Effector memory CD4-positive, alpha-beta T cell (primary cell): ENCODE measurements around the gene CFAP45.

Experiments used
- DNase-seq, 3 donors: peaks; one replicate each; pipeline ENCODE4 v3.0.0-alpha.2; 2020
- H3K27ac ChIP-seq: 2 replicates; pipeline ENCODE4 v1.7.0; 2013; ENCODE audit warnings: mild to moderate bottlenecking, low read length, moderate library complexity; ENCODE audit not compliant: insufficient read depth, poor library complexity, severe bottlenecking
- H3K27me3 ChIP-seq: replicated peaks from 2 replicates; pipeline ENCODE4 v1.7.0; 2013; ENCODE audit warnings: mild to moderate bottlenecking, low read length; ENCODE audit not compliant: insufficient read depth, control insufficient read depth, poor library complexity, severe bottlenecking
- H3K36me3 ChIP-seq: 2 replicates; pipeline ENCODE4 v1.7.0; 2013; ENCODE audit warnings: mild to moderate bottlenecking, low read length, moderate library complexity; ENCODE audit not compliant: control insufficient read depth, insufficient read depth
- H3K4me1 ChIP-seq: 2 replicates; pipeline ENCODE4 v1.7.0; 2013; ENCODE audit warnings: low read length, mild to moderate bottlenecking; ENCODE audit not compliant: control insufficient read depth, insufficient read depth, poor library complexity, severe bottlenecking
- H3K4me3 ChIP-seq: 2 replicates; pipeline ENCODE4 v1.7.0; 2013; ENCODE audit warnings: low read length, low read depth, mild to moderate bottlenecking; ENCODE audit not compliant: insufficient read depth, poor library complexity, severe bottlenecking
- H3K9me3 ChIP-seq: 2 replicates; pipeline ENCODE4 v1.7.0; 2013; ENCODE audit warnings: mild to moderate bottlenecking, low read length, moderate library complexity; ENCODE audit not compliant: control insufficient read depth

CFAP45 gene

GRCh38 chr1:159877695-159878444 lies 22.1 kb downstream of the CFAP45 start:
- H3K4me1 ChIP-seq: peaks cover 8% of the 10 kb centered on the region
- no peak overlapping the region for H3K4me3 ChIP-seq
- DNase-seq: no peak
- H3K27ac ChIP-seq: no peak overlapping the region
- H3K9me3 ChIP-seq: no peaks in the 10 kb centered on the region
- no peaks in the 10 kb centered on the region for H3K36me3 ChIP-seq
- no peaks in the 10 kb centered on the region for H3K27me3 ChIP-seq

DNA sequence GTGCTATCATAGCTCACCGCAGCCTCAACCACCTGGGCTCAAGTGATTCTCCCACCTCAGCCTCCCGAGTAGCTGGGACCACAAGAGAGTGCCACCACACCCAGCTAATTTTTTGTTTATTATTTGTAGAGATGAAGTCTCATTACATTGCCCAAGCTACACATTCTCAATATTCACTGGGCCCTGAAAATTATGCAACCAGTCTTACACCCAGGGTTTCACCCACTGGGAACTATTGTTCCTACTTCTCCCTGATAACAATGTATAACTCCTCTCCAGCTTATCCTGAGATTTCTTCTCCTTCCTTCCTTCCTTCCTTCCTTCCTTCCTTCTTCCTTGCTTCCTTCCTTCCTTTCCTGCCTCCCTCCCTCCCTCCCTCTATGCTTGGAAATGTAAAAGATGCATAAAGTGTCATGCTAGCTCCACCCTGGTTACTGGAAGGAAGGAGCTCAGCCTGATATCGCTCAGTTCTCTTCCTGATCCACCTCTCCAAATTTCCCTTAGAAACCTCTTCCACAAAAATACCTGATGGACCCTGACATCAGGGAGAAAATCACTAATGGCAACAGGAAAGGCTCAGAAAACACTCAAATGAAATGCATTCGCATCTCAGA lies 26.3 kb downstream of the CFAP45 start:
- Histone ChIP-seq H3K27ac (no peak overlapping the region), H3K9me3 (no peaks in the 10 kb centered on the region), H3K4me1 (no peaks in the 10 kb centered on the region), H3K27me3 (no peaks in the 10 kb centered on the region), H3K36me3 (no peaks in the 10 kb centered on the region), H3K4me3 (no peak overlapping the region)
- no peak for DNase-seq

- Histone ChIP-seq H3K4me1 (no peaks in the 10 kb centered on the region), H3K27ac (no peak overlapping the region), H3K4me3 (no peak overlapping the region), H3K36me3 (no peaks in the 10 kb centered on the region), H3K27me3 (no peaks in the 10 kb centered on the region), H3K9me3 (no peaks in the 10 kb centered on the region)
- DNase-seq: no peak
These were observed 27.1 kb downstream of the CFAP45 start for GRCh38 chr1:159872891-159873290.

DNA sequence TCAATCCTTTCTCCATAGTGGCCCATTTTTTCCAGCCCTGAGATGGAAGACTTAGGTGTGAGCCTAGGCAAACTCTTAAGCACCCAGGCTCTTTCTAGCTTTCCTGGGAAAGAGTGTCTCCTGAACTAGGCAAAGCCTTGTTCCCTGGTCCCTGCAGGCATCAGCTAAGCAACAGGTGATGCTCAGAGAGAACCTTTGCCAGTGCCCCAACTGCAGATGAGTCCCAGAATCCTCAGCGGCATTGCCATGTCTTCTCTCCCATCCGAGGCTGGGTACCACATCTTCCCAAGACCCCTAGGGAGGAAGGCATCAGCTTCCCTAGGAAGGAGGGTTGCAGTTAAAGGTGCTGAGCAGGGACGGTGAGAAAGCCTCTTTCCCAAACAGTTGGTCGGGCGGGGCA lies 29.3 kb downstream of the CFAP45 start:
- Histone ChIP-seq H3K27ac (no peak overlapping the region), H3K36me3 (no peaks in the 10 kb centered on the region), H3K4me3 (no peak overlapping the region), H3K4me1 (peaks cover 2% of the 10 kb centered on the region), H3K9me3 (no peaks in the 10 kb centered on the region), H3K27me3 (no peaks in the 10 kb centered on the region)
- no peak for DNase-seq

- no peaks in the 10 kb centered on the region for H3K9me3 ChIP-seq
- H3K4me1 ChIP-seq: peaks cover 2% of the 10 kb centered on the region
- no peak for DNase-seq
- no peaks in the 10 kb centered on the region for H3K27me3 ChIP-seq
- no peak overlapping the region for H3K27ac ChIP-seq
- H3K4me3 ChIP-seq: no peak overlapping the region
- H3K36me3 ChIP-seq: no peaks in the 10 kb centered on the region
These were observed 30.4 kb downstream of the CFAP45 start for GRCh38 chr1:159869607-159870006.

DNA sequence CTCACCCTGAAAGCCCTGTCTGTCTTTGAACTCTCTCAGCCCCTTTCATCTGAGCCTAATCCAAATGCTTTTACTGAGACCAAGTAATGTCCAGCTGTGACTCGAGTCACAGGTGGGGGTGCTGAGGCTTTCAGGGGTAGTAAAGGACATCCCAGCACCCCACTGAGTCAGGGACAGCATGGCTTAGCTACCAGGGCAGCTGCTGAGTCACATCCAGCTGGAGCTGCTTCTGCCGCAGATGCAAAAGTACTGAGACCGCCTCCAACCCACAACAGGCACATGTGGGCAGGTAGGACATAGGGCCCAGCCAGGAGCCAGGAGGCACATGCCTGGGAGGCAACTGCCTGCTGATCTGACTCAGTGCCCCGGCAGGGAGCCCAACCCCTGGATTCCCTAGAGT lies 30.8 kb downstream of the CFAP45 start:
- Histone ChIP-seq H3K4me3 (no peak overlapping the region), H3K36me3 (no peaks in the 10 kb centered on the region), H3K4me1 (peaks cover 2% of the 10 kb centered on the region), H3K27me3 (no peaks in the 10 kb centered on the region), H3K27ac (no peak overlapping the region), H3K9me3 (no peaks in the 10 kb centered on the region)
- DNase-seq: no peak

DNA sequence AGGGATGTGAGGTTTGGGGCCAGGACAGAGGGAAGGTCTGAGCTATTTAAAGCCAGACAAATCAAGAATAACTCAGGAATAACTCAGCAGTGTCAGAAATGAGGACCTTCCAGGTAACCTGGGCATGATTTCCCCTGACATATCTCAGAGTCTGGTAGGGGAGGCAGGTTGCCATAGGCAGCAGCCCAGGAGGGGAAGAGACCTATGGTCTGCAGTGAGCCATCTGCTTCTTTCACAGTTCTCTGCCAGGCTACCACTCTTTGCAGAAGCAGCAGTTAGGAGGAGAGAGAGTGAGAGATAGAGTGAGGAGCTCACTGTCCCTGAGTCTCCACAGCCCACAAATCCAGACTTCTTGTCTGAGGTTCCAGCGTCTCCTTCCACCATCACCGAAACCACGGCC lies 31.2 kb downstream of the CFAP45 start:
- no peak overlapping the region for H3K27ac ChIP-seq

GRCh38 chr1:159867664-159868026 lies 32.3 kb downstream of the CFAP45 start:
- Histone ChIP-seq H3K36me3 (no peaks in the 10 kb centered on the region), H3K4me3 (no peak overlapping the region), H3K9me3 (no peaks in the 10 kb centered on the region), H3K27me3 (no peaks in the 10 kb centered on the region), H3K4me1 (peaks cover 2% of the 10 kb centered on the region), H3K27ac (no peak overlapping the region)
- no peak for DNase-seq

More for the DNA sequence above, 31.2 kb downstream of the CFAP45 start:
- Histone ChIP-seq H3K9me3 (no peaks in the 10 kb centered on the region), H3K4me3 (no peak overlapping the region), H3K4me1 (peaks cover 2% of the 10 kb centered on the region), H3K27me3 (no peaks in the 10 kb centered on the region), H3K36me3 (no peaks in the 10 kb centered on the region)
- no peak for DNase-seq

- H3K36me3 ChIP-seq: no peaks in the 10 kb centered on the region
- H3K27me3 ChIP-seq: no peaks in the 10 kb centered on the region
- no peak for DNase-seq
These were observed 32.9 kb downstream of the CFAP45 start for GRCh38 chr1:159866905-159867663.

DNA sequence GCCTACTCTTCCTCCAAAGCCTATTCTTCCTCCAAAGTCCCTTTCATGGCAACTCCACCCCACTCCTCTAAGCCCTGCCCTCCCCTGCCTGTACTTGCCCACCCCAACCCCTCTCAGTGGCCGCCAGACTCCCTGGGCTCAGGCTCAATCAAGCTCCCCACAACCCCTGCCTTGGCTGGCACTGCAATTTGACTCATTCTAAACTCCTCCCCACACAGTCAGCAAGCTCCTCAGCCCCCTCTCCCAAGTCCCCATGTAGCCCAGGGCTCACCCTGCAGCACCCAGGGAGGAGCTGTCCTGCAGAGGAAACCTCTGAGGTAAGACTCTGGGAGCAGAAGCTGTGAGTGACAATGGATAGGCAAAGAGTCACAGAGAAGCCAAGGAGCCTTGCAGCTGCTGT lies 33.9 kb downstream of the CFAP45 start:
- Histone ChIP-seq H3K27me3 (no peaks in the 10 kb centered on the region), H3K4me1 (peaks cover 2% of the 10 kb centered on the region), H3K36me3 (no peaks in the 10 kb centered on the region), H3K4me3 (no peak overlapping the region), H3K9me3 (no peaks in the 10 kb centered on the region), H3K27ac (no peak overlapping the region)
- DNase-seq: no peak

More at GRCh38 chr1:159866905-159867663, 32.9 kb downstream of the CFAP45 start:
- H3K4me1 ChIP-seq: peaks cover 2% of the 10 kb centered on the region
- no peaks in the 10 kb centered on the region for H3K9me3 ChIP-seq
- no peak overlapping the region for H3K27ac ChIP-seq
- no peak overlapping the region for H3K4me3 ChIP-seq
